DND-41 (cell line): Measurements from ENCODE around the gene ADCY4.

Experiments used
- ATAC-seq: fragments of 200-7000 bp; cut with Tn5 transposase; 3 replicates; pipeline ENCODE4 v1.9.1; 2021; ENCODE audit warnings: low read depth; ENCODE audit not compliant: insufficient read depth
- DNase-seq: peaks from one replicate; pipeline ENCODE4 v3.0.0-alpha.2; 2020
- H2AFZ ChIP-seq: 2 replicates; pipeline ENCODE4 v1.6.0; 2012; ENCODE audit warnings: low read depth, low read length
- H3K27ac ChIP-seq: 2 replicates; pipeline ENCODE4 v1.5.1; 2012; ENCODE audit warnings: low read length, inconsistent platforms
- H3K27me3 ChIP-seq: fragments of 200-600 bp; sonication (generic); 2 replicates; pipeline ENCODE4 v1.6.0; 2012; ENCODE audit warnings: low read length, mild to moderate bottlenecking, inconsistent platforms; ENCODE audit not compliant: insufficient read depth, poor library complexity
- H3K36me3 ChIP-seq: 2 replicates; pipeline ENCODE4 v1.5.1; 2012; ENCODE audit warnings: low read length, inconsistent platforms; ENCODE audit not compliant: insufficient read depth
- H3K4me1 ChIP-seq: 2 replicates; pipeline ENCODE4 v1.5.1; 2012; ENCODE audit warnings: mild to moderate bottlenecking, low read length; ENCODE audit not compliant: insufficient read depth
- H3K4me2 ChIP-seq: 2 replicates; pipeline ENCODE4 v1.6.0; 2012; ENCODE audit warnings: mild to moderate bottlenecking, moderate library complexity, low read length, inconsistent platforms; ENCODE audit not compliant: insufficient read depth
- H3K4me3 ChIP-seq, 2 experiments: fragments of 200-600 bp in 1 of 2; shearing (Covaris generic) in 1 of 2; 2 replicates each; pipeline ENCODE4 v1.5.1; 2012 to 2016; ENCODE audit warnings: inconsistent platforms in 2 of 2, low read length in 2 of 2, mild to moderate bottlenecking in 2 of 2, low read depth in 1 of 2, moderate library complexity in 1 of 2
- H3K79me2 ChIP-seq: 2 replicates; pipeline ENCODE4 v1.6.0; 2012; ENCODE audit warnings: low read length, inconsistent platforms; ENCODE audit not compliant: insufficient read depth
- H3K9ac ChIP-seq: 2 replicates; pipeline ENCODE4 v1.6.0; 2012; ENCODE audit warnings: low read depth, mild to moderate bottlenecking, inconsistent platforms, low read length, moderate library complexity
- H3K9me3 ChIP-seq: 2 replicates; pipeline ENCODE4 v1.5.1; 2012; ENCODE audit warnings: low read length, moderate library complexity, mild to moderate bottlenecking, inconsistent platforms; ENCODE audit not compliant: insufficient read depth, severe bottlenecking
- H4K20me1 ChIP-seq: 2 replicates; pipeline ENCODE4 v1.6.0; 2012; ENCODE audit warnings: low read length; ENCODE audit not compliant: insufficient read depth
- CTCF ChIP-seq: IDR thresholded peaks from 2 replicates; pipeline ENCODE4 v1.5.1; 2012; ENCODE audit warnings: borderline replicate concordance, low read length, moderate library complexity, mild to moderate bottlenecking; ENCODE audit not compliant: poor library complexity, severe bottlenecking; ENCODE audit errors: extremely low read depth
- EZH2 ChIP-seq: IDR thresholded peaks from 3 replicates; pipeline ENCODE4 v1.6.1; 2012; ENCODE audit warnings: borderline replicate concordance, low read depth, mild to moderate bottlenecking, moderate library complexity, low read length, inconsistent platforms; ENCODE audit not compliant: severe bottlenecking

ADCY4 gene

GRCh38 chr14:24342889-24343288 is 8.0 kb upstream of the ADCY4 start:
- H2AFZ ChIP-seq: no peak overlapping the region
- H3K27me3 ChIP-seq: peaks cover 32% of the 10 kb centered on the region
- no peaks in the 10 kb centered on the region for H3K79me2 ChIP-seq
- H3K9ac ChIP-seq: no peak overlapping the region
- no peak overlapping the region for H3K4me2 ChIP-seq
- no peaks in the 10 kb centered on the region for H3K4me1 ChIP-seq
- H3K9me3 ChIP-seq: no peaks in the 10 kb centered on the region
- no peak for TF ChIP-seq CTCF
- no peak for TF ChIP-seq EZH2
- no peak for ATAC-seq
- no peak overlapping the region for H3K27ac ChIP-seq
- H3K4me3 ChIP-seq: no peak overlapping the region
- H3K36me3 ChIP-seq: no peaks in the 10 kb centered on the region
- no peak for DNase-seq
- H4K20me1 ChIP-seq: no peaks in the 10 kb centered on the region

GRCh38 chr14:24340606-24341005 is 5.7 kb upstream of the ADCY4 start:
- Histone ChIP-seq H3K9me3 (no peaks in the 10 kb centered on the region), H3K4me2 (no peak overlapping the region), H3K4me1 (no peaks in the 10 kb centered on the region), H3K9ac (no peak overlapping the region), H4K20me1 (no peaks in the 10 kb centered on the region), H3K27me3 (peaks cover 21% of the 10 kb centered on the region), H2AFZ (no peak overlapping the region), H3K27ac (no peak overlapping the region), H3K36me3 (no peaks in the 10 kb centered on the region), H3K79me2 (no peaks in the 10 kb centered on the region), H3K4me3 (no peak overlapping the region)
- TF ChIP-seq CTCF (no peak), EZH2 (no peak)
- no peak for ATAC-seq
- no peak for DNase-seq

GRCh38 chr14:24339284-24340151 is 4.6 kb upstream of the ADCY4 start, which contains the start of gene RIPK3:
Gene RIPK3 (minus strand): TSS chr14:24339991. CDS start chr14:24339826, 165 bp downstream.
- Histone ChIP-seq H3K27me3 (peaks cover 21% of the 10 kb centered on the region), H3K4me1 (no peaks in the 10 kb centered on the region), H3K9ac (no peak within 1 kb of the TSS), H3K79me2 (no peaks in the 10 kb centered on the region), H2AFZ (no peak within 1 kb of the TSS), H3K36me3 (no peaks in the 10 kb centered on the region), H3K4me2 (no peak within 1 kb of the TSS), H4K20me1 (0 out of 2 replicates have a peak, but pooled peaks cover 3% of the 10 kb centered on the region), H3K27ac (no peak within 1 kb of the TSS), H3K9me3 (no peaks in the 10 kb centered on the region), H3K4me3 (no peak within 1 kb of the TSS)
- ATAC-seq (no peak), DNase-seq (no peak)
- TF ChIP-seq CTCF (no peak), EZH2 (no peak)
